Activated T-helper 1 cell treated with Interleukin-2 at 50 U/mL for 16 hours (primary cell): ENCODE data around the gene EXPH5.

Source experiments
- DNase-seq: peaks from one replicate; pipeline ENCODE4 v3.0.0-alpha.2; 2020; ENCODE audit warnings: low read depth

EXPH5 gene

DNA sequence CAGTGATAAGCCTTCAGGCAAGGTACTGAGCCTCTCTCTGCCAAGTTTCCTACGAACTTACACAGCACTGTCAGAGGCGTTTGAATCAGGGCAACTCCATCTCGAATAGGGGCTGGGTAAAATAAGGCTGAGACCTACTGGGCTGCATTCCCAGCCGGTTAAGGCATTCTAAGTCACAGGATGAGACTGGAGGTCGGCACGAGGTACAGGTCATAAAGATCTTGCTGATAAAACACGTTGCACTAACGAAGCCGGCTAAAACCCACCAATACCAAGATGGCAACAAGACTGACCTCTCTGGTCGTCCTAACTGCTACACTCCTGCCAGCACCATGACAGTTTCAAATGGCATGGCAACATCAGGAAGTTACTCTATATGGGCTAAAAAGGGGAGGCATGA, 75.0 kb downstream of the EXPH5 start:
- DNase-seq: no peak

DNA sequence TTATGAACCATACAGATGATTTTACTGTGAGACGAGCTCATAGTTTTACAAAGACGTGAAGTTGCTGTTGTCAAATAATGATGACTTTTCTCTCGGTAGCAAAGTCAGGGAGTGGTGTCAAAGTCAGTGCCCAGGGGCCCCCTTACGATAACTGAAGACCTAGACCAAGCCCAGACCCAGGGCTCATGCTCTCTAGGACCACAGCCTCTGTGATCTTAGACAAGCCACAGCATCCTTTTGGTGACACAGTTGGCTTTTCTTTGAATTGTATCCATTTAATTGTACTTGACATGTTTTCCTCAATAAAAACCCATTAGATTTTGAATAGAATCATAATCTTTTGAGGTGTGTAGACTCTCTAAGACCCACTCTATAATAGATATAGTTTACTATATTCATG, 77.4 kb downstream of the EXPH5 start:
- DNase-seq: no peak

DNA sequence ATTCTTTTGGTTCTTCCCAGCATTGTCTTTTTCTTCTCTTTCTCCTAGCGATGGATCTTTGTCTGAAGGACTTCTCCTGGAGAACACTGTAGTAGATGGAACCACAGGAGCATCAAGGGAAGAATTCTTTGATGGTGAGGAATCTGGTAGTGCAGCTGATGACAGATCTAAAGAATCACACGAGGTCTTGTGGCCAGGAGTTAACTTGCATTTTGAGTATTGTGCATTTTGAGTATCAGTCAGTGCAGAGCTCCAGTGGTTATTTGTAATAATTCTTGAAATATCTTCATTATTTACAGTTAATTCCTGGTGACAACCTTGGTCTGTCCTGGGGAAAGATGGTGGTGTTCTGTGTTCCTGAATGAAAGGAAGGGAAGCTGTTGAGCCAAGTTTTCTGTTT, 80.9 kb downstream of the EXPH5 start:
- DNase-seq: no peak

DNA sequence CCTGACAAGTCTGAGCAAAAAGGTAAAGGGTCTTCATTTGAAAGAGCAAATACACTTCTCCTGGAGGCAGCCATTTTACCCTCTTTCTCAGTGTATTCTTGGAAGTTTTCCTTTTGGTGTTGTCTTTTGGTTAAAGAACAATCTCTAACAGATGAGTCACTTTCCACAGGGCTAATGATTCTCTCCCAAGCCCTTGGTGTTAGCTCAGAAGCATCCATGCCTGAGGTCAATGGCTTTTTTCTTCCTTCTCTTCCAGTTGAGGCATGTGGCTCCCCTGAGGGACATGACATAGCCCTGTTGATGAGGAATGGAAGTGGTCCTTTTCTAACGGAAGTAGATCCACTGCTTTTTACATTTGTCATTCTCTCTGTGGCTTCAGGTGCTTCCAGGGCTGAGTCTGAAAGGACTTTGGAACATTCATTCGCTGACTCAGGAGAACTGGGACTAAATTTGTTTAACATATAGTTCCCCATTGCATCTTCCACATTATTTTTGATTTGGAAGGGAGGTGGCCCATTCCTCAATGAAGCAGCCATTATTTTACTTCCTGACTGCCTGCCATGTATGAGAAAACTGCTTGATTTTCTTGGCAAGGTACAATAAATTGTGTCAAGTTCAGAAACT, 81.6 kb downstream of the EXPH5 start:
- no peak for DNase-seq

DNA sequence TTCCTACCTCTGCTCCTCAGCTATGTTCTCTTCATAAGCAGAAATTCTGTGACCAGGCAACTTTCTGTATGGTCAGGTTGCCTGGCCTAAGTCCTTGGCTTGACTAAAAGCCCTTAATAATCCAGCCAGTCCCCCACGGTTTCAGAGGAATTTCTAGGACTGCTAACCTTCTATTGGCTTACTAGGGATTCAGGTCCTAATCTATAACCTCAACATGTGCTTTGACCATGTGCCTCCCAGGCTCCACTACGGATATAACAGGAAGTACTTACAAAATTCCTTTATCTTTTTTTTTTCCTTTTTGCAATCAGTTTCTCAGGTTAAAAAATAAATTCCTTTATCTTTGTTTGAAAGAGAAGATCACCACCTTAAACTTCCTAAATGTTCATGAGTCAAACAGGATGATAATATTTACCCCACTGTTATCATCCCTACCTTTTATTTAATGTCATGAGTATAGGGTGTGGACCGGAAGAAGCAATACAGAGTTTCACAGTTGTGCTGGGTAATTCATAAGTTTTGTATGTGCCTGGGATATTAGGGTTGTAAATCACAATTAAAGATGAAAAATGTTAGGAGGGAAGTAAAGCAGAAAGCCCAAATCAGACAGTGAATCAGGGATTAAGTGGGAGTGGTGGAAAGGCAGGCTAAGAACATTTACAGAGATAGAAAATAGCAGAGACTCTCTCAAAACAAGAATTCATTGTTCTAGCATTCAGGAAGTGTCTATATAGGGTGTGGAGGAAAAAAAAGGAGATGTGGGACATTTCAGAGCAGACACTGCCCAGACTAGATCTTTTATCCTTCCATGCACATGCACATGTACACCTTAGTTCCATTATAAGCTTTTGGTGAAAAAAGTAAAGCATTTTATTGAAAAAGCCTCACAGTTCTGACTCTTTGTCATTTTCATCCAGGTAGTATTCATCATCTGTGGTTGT, 84.6 kb downstream of the EXPH5 start:
- no peak for DNase-seq

DNA sequence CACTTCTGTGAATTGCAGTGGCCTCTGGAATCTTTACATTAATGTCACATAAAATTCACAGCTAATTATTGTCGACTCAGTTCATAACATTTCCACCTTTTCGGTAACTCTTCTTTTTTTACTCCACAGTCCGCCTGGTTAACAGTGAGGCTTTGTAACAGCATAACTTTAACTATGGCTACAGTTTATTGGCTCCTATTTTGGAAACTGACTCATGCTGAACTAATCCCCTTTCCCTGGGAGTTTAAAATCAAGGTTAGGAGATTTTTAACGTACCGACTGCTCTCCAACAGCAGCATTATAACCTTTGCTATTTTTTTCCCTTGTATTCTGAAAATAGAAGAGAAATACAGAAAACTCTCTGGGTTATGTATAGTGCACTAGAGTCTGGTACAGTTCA, 92.2 kb downstream of the EXPH5 start:
- DNase-seq: no peak

DNA sequence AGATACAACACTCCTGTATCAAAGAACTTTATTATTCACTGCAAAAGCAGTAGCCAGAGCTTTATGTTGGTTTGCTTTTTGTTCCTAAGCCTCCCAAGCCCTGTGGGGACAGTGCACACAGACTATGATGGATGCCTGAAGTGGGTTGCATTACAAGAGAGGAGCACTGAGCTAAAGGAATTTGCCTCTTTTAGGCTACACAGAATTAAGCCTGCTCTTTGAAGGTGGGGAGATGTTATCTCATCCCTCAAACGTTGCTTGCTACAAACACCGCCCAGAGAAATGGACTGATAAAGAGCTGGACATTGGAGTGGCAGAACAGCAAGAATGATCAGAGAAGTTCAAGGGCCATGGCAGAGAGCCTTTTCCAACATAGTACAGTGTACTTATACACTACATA, 92.8 kb downstream of the EXPH5 start:
- DNase-seq: no peak

DNA sequence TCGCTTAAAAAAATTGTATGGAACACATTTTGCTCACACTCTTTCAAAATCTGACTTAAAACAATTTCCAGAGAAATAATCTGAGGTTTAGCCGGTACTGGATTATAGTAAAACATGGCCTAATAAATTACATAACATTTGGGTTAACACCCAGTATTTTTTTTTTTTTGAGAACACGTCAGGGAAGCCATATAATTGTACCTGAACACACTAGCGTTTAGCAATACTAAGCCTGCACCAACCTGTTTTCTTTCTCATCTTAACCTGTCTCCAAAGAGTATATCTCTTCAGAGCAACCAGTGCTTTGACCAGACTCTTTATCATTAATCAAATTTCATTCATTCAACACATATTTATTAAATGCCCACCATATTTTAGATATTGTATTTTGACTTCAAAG, 93.4 kb downstream of the EXPH5 start:
- DNase-seq: no peak

DNA sequence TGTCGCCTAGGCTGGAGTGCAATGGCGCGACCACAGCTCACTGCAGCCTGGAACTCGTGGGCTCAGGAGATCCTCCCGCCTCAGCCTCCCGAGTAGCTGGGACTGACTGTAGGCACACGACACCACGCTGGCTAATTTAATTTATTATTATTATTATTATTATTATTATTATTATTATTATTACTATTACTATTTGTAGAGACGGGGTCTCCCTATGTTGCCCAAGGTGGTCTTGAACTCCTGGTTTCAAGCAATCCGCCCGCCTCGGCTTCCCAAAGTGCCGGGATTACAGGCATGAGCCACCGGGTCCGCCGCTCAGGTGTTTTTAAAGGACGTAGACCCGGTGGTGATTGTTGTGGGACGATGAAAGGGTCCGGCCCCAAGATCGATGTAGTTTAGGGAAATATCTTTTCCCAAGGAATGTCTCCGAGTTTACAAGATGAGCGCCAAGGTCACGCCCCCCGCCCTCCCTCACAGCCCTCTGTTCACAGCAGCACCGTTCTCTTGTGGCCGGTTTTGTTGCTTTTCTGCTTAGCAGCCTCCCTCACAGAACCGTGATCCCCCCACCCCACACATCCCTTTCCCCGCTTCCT, 94.7 kb downstream of the EXPH5 start:
- no peak for DNase-seq

DNA sequence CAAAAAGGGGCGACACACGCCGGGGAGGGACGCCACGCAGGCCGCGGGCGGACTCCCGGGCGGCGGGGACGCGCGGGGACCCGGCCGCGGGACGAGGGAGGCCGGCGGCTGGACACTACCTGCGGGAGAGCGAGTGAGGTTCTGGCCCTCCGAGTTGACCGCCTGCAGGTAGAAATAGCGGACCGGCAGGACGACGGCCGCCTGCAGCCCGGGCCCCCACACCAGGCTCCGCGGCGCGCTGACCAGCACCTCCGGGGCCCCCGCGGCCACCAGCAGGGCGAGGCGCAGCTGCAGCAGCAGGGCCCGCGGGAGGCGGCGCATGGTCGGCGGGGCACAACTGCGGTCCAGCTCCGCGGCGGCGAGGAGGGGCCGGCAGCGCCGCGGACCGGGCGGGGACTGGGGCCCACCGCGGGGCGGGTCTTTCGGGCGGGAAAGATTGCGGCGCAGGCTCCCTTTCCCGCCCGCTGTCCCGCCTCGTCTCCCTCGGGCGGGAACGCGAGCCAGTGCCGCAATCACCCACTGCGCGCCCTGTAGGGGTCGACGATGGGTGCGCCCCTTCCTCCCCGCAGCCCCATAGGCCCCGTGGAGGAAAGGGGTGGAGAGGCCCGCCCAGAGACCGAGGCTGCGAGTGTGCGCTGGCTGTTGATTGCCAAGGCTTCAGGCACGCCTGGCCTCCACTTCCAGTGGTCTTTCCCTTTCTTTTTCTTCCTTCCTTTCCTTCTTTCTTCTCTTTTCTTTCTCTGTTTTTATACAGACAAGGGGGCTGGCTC, 95.3 kb downstream of the EXPH5 start, which contains the start of gene POGLUT3:
Gene POGLUT3, minus strand, starts transcription at position 339 of the 770 bp plus-strand sequence. Its CDS starts 18 bp downstream, at position 321.
- peak; percentile 20 for DNase-seq

DNA sequence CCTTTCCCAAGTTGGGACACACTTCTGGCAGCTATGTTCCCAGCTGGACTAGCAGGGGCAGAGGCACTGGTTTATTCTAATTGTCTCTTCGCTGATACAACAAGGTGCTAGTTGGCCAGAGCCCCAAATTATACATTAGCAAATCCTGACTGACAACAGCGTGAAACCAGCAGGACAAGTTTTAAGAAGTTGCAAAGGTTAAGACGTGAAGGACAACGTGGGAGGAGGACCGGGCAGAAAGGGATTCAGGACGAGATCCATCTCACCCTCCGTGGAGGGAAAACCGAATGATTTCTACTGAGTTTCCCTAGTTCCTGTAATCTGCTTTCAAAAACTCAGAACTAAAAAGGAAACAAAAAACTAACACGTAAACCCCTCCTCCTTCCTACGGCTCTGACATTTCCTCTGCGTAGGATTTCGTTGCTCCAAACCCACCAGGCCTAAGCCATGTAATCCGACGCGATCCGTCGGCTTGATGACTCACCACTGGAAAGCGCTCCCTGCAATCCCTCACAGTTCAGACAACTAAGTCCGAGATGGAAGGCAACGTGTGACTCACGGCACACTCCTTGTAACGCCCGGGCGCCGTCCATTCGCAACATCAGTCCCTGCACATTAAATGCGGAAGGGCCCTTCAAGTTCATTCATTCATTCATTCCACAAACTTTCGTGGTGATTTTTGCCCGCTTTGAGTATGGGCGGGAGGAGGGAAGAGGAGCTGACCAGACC, 96.1 kb downstream of the EXPH5 start:
- DNase-seq: peak; percentile 53

DNA sequence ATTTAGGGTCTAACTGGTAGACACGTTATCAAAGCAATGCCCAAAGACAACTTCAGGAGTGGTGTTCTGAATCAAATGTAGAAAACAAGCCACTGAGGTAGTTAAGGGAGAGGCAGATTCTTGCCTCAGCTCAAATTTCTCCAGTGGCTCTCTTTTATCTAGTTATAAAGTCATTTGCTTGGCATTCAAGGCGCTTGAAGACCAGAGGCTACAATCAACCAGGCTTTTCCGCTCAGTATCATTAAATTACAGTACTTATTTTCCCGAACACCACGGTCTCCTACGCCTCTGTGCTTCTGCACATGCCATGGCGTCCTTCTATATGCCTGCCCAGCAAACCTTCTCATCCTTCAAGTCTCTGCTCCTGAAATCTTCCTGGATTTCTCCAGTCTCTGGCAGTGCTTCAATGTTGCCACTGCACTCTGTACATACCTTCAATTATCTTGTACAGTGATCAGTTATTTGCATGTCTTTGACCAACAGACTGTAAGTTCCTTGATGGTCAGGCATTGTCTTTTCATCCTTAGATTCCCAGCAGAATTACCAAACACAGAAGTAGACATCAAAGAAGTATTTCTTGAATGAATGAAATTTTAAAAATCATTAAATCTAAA, 96.8 kb downstream of the EXPH5 start:
- no peak for DNase-seq

DNA sequence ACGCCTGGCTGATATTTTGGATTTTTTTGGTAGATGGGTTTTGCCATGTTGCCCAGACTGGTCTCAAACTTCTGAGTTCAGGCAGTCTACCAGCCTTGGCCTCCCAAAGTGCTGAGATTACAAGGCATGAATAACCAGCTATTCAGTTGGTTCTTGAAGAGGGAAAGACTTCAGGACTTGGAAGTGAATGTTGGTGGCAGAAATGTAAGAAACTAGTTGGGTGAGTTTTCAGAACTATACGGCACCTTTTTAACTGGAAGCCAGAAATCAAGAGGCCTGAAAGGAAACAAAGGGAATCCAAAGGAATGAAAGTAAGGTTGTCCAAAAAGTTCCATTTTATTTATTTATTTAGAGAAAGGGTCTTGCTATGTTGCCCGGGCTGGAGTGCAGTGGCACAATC, 98.2 kb downstream of the EXPH5 start:
- no peak for DNase-seq

DNA sequence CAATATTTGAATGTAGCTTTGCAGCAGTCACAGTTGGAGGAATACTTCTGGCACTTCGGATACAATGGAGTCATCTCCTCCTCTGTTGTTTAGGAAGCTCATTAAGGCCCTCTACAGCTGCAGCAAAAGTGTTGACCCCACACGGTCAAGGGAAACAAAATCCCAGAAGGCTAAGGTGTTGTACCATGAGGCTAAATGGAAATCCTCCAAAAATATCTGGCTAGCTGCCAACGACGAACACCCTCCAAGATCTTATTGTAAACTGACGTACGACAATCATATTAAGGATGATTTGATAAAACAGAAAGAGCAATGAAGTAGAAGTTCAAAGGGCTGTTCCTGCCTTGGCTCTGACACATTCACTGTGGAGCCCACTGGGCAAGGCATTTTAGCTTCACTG, 99.4 kb downstream of the EXPH5 start:
- no peak for DNase-seq

DNA sequence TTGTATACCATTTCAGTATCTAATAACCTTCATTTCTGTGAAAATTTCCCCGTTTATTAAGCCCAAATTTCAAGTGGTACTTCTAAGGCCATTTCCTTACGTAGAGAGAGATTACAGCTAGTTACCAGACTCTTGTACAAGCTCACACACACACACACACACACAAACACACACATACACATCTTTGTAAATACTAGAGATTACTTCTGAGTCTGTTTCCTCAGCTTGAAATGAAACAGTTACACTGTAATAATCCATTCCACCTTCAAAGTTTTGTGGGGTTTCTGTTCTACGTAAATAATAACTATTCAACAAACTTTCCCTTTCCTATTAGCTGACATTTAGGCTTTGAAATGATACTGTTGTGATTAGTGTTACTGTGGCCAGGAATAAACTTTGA, 101.6 kb downstream of the EXPH5 start:
- DNase-seq: no peak

DNA sequence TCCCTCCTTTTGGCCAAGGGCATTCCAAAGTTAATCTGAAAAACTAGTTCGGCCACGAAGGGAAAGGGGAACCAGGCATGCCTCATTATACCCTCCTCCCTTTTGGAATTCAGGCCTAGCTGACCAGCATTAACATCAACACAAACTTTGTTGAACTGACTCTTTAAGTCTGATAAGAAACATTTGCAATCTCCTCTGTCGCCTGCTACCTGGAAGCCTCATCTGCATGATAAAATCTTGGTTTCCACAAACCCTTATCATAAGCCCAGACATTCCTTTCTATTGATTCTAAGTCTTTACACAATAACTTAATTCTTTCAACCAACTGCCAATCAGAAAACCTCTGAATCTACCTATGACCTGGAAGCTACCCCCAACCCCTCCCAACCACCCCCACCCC, 106.7 kb downstream of the EXPH5 start:
- DNase-seq: no peak

DNA sequence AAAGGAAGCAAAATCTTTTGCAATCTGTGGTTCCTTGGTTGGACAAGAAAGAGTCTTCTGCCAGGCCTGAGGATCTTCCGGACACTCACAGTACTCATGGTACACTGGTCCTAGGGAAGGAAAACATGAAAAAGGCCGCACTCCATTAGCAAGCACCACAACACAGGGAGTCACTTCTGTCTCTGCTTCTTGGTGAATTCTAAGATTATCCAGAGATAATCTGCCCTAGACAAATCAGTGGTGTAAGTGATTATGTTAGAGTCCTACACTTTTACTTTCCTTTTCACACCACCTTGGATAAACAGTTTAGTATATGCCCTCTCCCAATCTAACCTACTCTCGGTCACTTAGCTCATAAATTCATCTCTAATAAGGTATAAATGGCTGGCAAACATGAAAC, 107.2 kb downstream of the EXPH5 start:
- DNase-seq: no peak

DNA sequence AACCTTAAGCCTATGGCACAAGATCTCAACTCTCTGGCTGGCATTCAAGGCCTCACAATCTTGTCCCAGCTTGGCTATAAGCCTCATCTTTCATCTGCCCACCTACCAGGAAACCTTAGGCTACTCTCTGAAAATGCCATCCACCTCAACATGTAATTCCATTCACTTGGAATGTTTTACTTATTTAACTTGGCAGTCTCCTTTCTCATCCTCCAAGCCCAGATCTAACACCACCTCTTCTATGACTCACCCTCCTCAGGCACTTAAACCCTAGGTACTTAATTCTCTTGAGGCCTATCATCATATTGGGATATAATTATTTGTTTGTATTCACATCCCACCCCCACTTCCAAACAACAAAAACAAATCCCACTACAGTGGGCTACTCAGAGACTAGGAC, 110.4 kb downstream of the EXPH5 start:
- DNase-seq: no peak

DNA sequence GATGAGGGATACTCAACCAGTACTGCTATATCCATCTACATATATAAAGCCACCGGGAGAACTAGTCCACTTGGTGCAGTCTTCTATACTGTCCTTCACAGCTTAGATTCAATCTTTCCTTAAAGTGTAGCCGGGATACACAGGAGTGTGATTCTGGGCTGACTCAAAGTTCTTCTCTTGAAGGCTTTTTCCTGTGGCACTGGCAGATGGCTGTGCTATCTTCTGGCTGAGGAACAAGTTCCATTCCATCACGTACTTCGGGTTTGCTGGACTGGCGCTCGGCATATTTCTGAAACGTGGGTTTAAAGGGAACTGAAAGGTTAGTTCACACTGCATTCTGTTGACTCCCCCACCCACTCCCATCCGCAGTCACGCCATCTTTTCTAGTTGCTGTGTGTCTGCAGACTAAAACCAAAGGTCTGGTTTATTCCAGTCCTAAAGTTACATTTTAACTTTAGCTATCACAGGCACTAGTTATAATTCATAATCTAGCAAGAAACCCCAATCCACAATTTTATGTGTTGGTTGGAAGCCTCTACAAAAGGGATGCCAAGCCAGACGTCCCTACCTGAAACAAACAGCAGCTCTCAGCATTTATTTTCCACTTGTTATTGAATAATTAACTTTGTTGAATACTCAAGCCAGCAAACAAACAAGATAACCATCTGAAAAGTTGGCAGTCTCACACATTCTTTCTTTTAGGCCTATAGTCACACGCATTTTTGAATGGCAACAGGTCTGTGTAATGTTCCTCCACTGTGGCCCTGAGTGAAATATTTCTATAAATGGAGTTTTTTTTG, 118.7 kb downstream of the EXPH5 start:
- DNase-seq: no peak

DNA sequence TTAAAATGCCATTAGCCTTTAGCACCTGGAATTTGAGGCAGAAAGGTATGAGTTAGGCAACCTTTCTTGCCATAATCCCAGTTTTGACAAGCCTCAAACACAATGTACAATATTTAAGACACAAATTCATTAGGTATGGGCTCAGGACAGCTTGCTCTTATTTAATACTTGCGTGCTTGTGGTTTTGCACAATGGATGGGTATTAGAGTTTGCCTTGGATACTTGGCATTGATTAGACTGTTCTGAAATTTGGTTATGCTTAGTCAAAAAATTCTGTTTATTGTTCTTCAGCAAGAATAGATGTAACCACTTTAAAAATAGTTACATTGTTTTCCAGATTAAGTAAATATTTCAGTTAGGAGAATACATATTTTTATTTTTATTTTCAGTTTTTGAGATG, 120.9 kb downstream of the EXPH5 start:
- DNase-seq: no peak
